Smooth muscle cell (in vitro differentiated cells): ENCODE results near the gene NOC3L. TPM values are rescaled to one million over a fixed set of nuclear protein-coding genes. Genes with fewer than 3 reads are reported as not detected.

Source experiments
- DNase-seq: peaks from one replicate; lab custom pipeline; 2025; ENCODE audit not compliant: unreplicated experiment; lab: John Stamatoyannopoulos, UW
- H2AFZ ChIP-seq: fragments of 200-600 bp; sonication (generic); 2 replicates; pipeline ENCODE4 v1.6.0; 2016; ENCODE audit warnings: antibody characterized with exemption, low read depth, mild to moderate bottlenecking
- H3F3A ChIP-seq: fragments of 200-600 bp; sonication (generic); 2 replicates; pipeline ENCODE4 v1.6.0; 2017; ENCODE audit warnings: antibody characterized with exemption, low read depth
- H3K27ac ChIP-seq: fragments of 200-600 bp; sonication (generic); 2 replicates; pipeline ENCODE4 v1.5.1; 2016; ENCODE audit warnings: low read depth, mild to moderate bottlenecking
- H3K27me3 ChIP-seq: fragments of 200-600 bp; sonication (generic); 2 replicates; pipeline ENCODE4 v1.6.1; 2016; ENCODE audit warnings: low read depth, mild to moderate bottlenecking
- H3K36me3 ChIP-seq: fragments of 200-600 bp; sonication (generic); 2 replicates; pipeline ENCODE4 v1.5.1; 2016; ENCODE audit warnings: low read depth
- H3K4me1 ChIP-seq: fragments of 200-600 bp; sonication (generic); 2 replicates; pipeline ENCODE4 v1.5.1; 2016; ENCODE audit warnings: low read depth
- H3K4me2 ChIP-seq: fragments of 200-600 bp; sonication (generic); 2 replicates; pipeline ENCODE4 v1.6.0; 2016; ENCODE audit warnings: mild to moderate bottlenecking
- H3K4me3 ChIP-seq: fragments of 200-600 bp; sonication (generic); 2 replicates; pipeline ENCODE4 v1.5.1; 2016; ENCODE audit warnings: mild to moderate bottlenecking
- H3K79me2 ChIP-seq: fragments of 200-600 bp; sonication (generic); 2 replicates; pipeline ENCODE4 v1.6.0; 2016; ENCODE audit warnings: low read depth, mild to moderate bottlenecking
- H3K9ac ChIP-seq: fragments of 200-600 bp; sonication (generic); 2 replicates; pipeline ENCODE4 v1.6.0; 2016; ENCODE audit warnings: low read depth
- H3K9me3 ChIP-seq: fragments of 200-600 bp; sonication (generic); replicated peaks from 2 replicates; pipeline ENCODE4 v1.5.1; 2016; ENCODE audit warnings: low read depth
- H4K20me1 ChIP-seq: fragments of 200-600 bp; sonication (generic); 2 replicates; pipeline ENCODE4 v1.6.0; 2016; ENCODE audit warnings: low read depth
- WGBS: methylation state at CpG from one replicate; pipeline ENCODE4 v1.1.7; 2016; ENCODE audit warnings: low lambda C conversion rate; 5-methylcytosine and 5-hydroxymethylcytosine counted together
- polyA plus RNA-seq: library from polyadenylated mRNA; unstranded; fragments of >200 nt; fragmentation: Nextera tagmentation; extraction: Ambion mirVana; gene quantifications from 2 replicates; pipeline ENCODE4 v1.2.1, GENCODE V29; 2016
- total RNA-seq: library from RNA; depleted of rRNA; stranded (reverse); fragments of >200 nt; gene quantifications from 2 replicates; pipeline ENCODE4 v1.2.3, GENCODE V29; 2014
- TF ChIP-seq, protein P1 (sequence below): fragments of 200-600 bp; sonication (generic); IDR thresholded peaks from 2 replicates; pipeline ENCODE4 v1.5.1; 2017; ENCODE audit warnings: borderline replicate concordance, mild to moderate bottlenecking, antibody characterized with exemption; ENCODE audit not compliant: insufficient read depth, poor library complexity, severe bottlenecking

NOC3L gene
- total and polyA plus RNA-seq, 2 experiments from 2014 or later: 8.8 to 27.3 TPM

DNA sequence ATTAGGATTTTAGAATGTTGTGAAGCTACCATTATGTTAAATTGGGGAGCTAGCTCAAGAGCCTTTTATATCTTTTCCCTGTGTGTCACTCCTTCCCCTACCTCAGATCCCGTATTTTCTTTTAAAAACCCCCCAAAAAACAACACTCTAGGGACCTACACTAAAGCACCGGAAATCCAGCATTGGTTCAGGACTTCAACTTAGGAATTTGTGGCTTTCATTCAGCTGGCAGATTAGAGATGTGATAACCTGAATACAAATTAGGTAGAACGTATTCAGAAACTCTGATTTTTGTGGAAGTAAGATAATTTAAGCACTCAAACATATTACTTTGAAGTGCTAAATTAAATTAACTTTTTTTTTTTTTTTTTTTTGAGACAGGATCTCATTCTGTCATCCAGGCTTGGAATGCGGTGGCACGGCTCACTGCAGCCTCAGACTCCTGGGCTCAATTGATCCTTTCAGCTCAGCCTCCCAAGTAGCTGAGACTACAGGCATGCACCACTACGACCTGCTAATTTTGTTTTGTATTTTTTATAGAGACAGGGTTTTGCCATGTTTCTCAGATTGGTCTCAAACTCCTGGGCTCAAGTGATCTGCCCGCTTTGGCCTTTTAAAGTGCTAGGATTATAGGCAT, 46.4 kb upstream of the NOC3L start:
- no peak for DNase-seq
- Histone ChIP-seq H3K27ac (no peak overlapping the region), H3K4me2 (no peak overlapping the region), H3K4me1 (peaks cover 4% of the 10 kb centered on the region), H3K27me3 (no peaks in the 10 kb centered on the region), H3K9ac (no peak overlapping the region), H3F3A (no peaks in the 10 kb centered on the region), H3K79me2 (peaks cover 92% of the 10 kb centered on the region), H3K4me3 (no peak overlapping the region), H3K9me3 (no peaks in the 10 kb centered on the region), H3K36me3 (no peaks in the 10 kb centered on the region), H2AFZ (no peak overlapping the region), H4K20me1 (peaks cover 95% of the 10 kb centered on the region)
- TF ChIP-seq, protein P1, sequence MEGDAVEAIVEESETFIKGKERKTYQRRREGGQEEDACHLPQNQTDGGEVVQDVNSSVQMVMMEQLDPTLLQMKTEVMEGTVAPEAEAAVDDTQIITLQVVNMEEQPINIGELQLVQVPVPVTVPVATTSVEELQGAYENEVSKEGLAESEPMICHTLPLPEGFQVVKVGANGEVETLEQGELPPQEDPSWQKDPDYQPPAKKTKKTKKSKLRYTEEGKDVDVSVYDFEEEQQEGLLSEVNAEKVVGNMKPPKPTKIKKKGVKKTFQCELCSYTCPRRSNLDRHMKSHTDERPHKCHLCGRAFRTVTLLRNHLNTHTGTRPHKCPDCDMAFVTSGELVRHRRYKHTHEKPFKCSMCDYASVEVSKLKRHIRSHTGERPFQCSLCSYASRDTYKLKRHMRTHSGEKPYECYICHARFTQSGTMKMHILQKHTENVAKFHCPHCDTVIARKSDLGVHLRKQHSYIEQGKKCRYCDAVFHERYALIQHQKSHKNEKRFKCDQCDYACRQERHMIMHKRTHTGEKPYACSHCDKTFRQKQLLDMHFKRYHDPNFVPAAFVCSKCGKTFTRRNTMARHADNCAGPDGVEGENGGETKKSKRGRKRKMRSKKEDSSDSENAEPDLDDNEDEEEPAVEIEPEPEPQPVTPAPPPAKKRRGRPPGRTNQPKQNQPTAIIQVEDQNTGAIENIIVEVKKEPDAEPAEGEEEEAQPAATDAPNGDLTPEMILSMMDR: no peak
- 55% methylated on average over 7 of the region's 7 CpGs for WGBS

DNA sequence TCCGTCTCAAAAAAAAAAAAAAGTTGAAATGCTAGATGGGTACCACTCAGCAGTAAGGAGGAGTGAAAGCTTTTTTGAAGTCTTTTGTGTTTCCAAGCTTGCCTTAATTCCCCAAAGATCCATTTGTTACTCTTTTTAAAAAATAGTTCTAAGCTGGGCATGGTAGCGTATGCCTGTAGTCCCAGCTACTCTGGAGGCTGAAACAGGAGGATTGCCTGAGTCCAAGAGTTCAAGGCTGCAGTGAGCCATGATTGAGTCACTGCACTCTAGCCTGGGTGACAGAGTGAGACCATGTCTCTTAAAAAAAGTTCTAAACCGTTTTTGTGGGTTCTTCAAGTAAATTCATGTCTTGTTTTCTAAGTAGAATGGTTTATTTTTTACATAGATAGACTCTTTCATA, 44.9 kb upstream of the NOC3L start:
- TF ChIP-seq, protein P1: no peak
- Histone ChIP-seq H3K79me2 (peaks cover 84% of the 10 kb centered on the region), H2AFZ (no peak overlapping the region), H3K27ac (no peak overlapping the region), H3K27me3 (no peaks in the 10 kb centered on the region), H3K4me3 (no peak overlapping the region), H3K9ac (no peak overlapping the region), H3F3A (no peaks in the 10 kb centered on the region), H3K9me3 (no peaks in the 10 kb centered on the region), H3K36me3 (no peaks in the 10 kb centered on the region), H4K20me1 (peaks cover 87% of the 10 kb centered on the region), H3K4me2 (no peak overlapping the region), H3K4me1 (peaks cover 4% of the 10 kb centered on the region)
- WGBS: 92% methylated on average over 3 of the region's 3 CpGs
- DNase-seq: no peak

DNA sequence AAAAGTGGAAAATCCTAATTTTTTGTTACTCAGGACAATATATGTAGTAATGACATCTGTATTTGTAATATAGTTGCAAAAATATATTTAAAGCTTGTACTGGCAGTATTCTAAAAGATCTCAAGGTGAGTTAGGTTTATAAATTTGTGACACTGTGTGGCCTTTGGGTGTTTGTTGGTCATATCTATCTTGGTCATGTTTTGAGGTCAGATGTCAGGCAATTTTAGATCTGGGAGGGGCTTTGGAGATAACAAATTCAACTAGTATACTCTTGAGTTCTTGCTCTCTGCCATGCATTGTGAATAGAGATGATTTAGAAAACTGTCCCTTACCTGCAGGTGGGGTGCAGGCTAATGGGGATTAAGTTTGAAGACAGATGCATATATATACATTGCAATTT, 42.7 kb upstream of the NOC3L start:
- H2AFZ ChIP-seq: no peak overlapping the region
- H3K4me1 ChIP-seq: peaks cover 4% of the 10 kb centered on the region
- no peaks in the 10 kb centered on the region for H3K9me3 ChIP-seq
- H3K27ac ChIP-seq: no peak overlapping the region
- H3K36me3 ChIP-seq: no peaks in the 10 kb centered on the region
- peaks cover 64% of the 10 kb centered on the region for H4K20me1 ChIP-seq
- peaks cover 66% of the 10 kb centered on the region for H3K79me2 ChIP-seq
- TF ChIP-seq, protein P1: no peak
- no peaks in the 10 kb centered on the region for H3F3A ChIP-seq
- no peaks in the 10 kb centered on the region for H3K27me3 ChIP-seq
- H3K4me3 ChIP-seq: peak overlapping the region; percentile 99
- no peak overlapping the region for H3K9ac ChIP-seq
- H3K4me2 ChIP-seq: no peak overlapping the region
- DNase-seq: no peak
